ENCODE results near the gene CD300LF. TPM values are rescaled to one million over a fixed set of nuclear protein-coding genes. Genes with fewer than 3 reads are reported as not detected.
A peak's percentile ranks its signal among the peaks of the same experiment; 100 is the strongest.

Gene CD300LF
- total RNA-seq, 3 donors from 2014 or later (not counting 1 experiment from before 2014, with no cell fraction given), result 1.9 to 10.6 (median 8.7) TPM

GRCh38 chr17:74646231-74646630, 66.5 kb downstream of the CD300LF start:
- H3K27ac ChIP-seq (ENCODE audit: low read length), result no peak overlapping the region
- intact Hi-C loops (cut with micrococcal nuclease), result no loop called here
- H3K27me3 ChIP-seq (ENCODE audit: control insufficient read depth, insufficient read depth, low read length), result peaks cover 6% of the 10 kb centered on the region
- peaks cover 12% of the 10 kb centered on the region for H3K4me1 ChIP-seq (ENCODE audit: control insufficient read depth, insufficient read depth, low read length)
- no peak overlapping the region for H3K4me3 ChIP-seq (ENCODE audit: low read length)
- Mint-ChIP-seq H3K36me3 (no peaks in the 10 kb centered on the region), H3K27me3 (ENCODE audit: low read depth in 2 of 2) (peaks cover 42 to 53% of the 10 kb centered on the region in 2 donors), H3K27ac (no peak overlapping the region), H3K4me3 (no peak overlapping the region), H3K4me1 (peaks cover 12 to 17% of the 10 kb centered on the region in 2 donors), H3K9me3 (no peaks in the 10 kb centered on the region)
- 28% methylated on average over 3 of the region's 3 CpGs for WGBS (ENCODE audit: insufficient coverage)
- peak in 1 of 2 donors; percentile 44 for DNase-seq
- H3K36me3 ChIP-seq (ENCODE audit: control insufficient read depth, insufficient read depth, low read length), result no peaks in the 10 kb centered on the region
- H3K9me3 ChIP-seq (ENCODE audit: control insufficient read depth, insufficient read depth, low read length), result no peaks in the 10 kb centered on the region
- ATAC-seq, result peak in 2 of 3 donors; percentile 59 to 73
- peak; percentile 47 for TF ChIP-seq CTCF (IDR thresholded peaks at IDR 0.05)

DNA sequence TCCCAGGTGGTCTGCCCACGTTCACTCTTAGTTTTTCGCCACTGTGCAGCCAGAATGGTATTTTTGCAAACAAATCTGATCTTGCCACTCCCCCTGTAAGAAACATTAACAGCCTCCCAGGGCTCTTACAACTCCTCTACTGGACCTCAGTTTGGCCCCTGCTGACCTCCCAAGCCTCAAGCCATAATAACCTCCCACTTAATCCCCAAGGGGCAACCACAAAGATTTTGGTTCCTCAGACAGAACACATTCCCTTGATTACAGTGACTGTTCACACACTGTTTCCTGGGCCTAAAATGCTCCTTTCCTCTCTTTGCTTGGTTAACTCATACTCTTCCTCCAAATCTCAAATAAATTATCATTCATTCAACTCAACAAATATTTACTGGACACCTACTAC, 67.7 kb downstream of the CD300LF start:
- H3K4me1 ChIP-seq (ENCODE audit: control insufficient read depth, insufficient read depth, low read length), result peaks cover 24% of the 10 kb centered on the region
- Mint-ChIP-seq H3K27ac (no peak overlapping the region), H3K9me3 (no peaks in the 10 kb centered on the region), H3K4me1 (peaks cover 14 to 20% of the 10 kb centered on the region in 2 donors), H3K4me3 (no peak overlapping the region), H3K36me3 (no peaks in the 10 kb centered on the region), H3K27me3 (ENCODE audit: low read depth in 2 of 2) (peaks cover 38 to 48% of the 10 kb centered on the region in 2 donors)
- H3K36me3 ChIP-seq (ENCODE audit: control insufficient read depth, insufficient read depth, low read length), result no peaks in the 10 kb centered on the region
- DNase-seq, result no peak
- TF ChIP-seq CTCF (IDR thresholded peaks at IDR 0.05), result no peak
- no peak overlapping the region for H3K27ac ChIP-seq (ENCODE audit: low read length)
- WGBS (ENCODE audit: insufficient coverage), result 86% methylated on average over 2 of the region's 2 CpGs
- no peaks in the 10 kb centered on the region for H3K9me3 ChIP-seq (ENCODE audit: control insufficient read depth, insufficient read depth, low read length)
- H3K27me3 ChIP-seq (ENCODE audit: control insufficient read depth, insufficient read depth, low read length), result peaks cover 1% of the 10 kb centered on the region
- H3K4me3 ChIP-seq (ENCODE audit: low read length), result no peak overlapping the region
- intact Hi-C loops (cut with micrococcal nuclease), result no loop called here
- no peak for ATAC-seq

- intact Hi-C loops (cut with micrococcal nuclease), result no loop called here
- no peak for TF ChIP-seq CTCF (IDR thresholded peaks at IDR 0.05)
- H3K27me3 Mint-ChIP-seq (ENCODE audit: low read depth in 2 of 2), result peaks cover 34 to 43% of the 10 kb centered on the region in 2 donors
- DNase-seq (no peak), ATAC-seq (no peak)
- Histone ChIP-seq H3K36me3 (ENCODE audit: control insufficient read depth, insufficient read depth, low read length) (no peaks in the 10 kb centered on the region), H3K27ac (ENCODE audit: low read length) (no peak overlapping the region), H3K27me3 (ENCODE audit: control insufficient read depth, insufficient read depth, low read length) (no peaks in the 10 kb centered on the region), H3K4me1 (ENCODE audit: control insufficient read depth, insufficient read depth, low read length) (peaks cover 30% of the 10 kb centered on the region), H3K9me3 (ENCODE audit: control insufficient read depth, insufficient read depth, low read length) (no peaks in the 10 kb centered on the region), H3K4me3 (ENCODE audit: low read length) (no peak overlapping the region)
- WGBS (ENCODE audit: insufficient coverage), result 79% methylated on average over 2 of the region's 2 CpGs
- H3K9me3 Mint-ChIP-seq, result no peaks in the 10 kb centered on the region
- no peak overlapping the region for H3K27ac Mint-ChIP-seq
- H3K36me3 Mint-ChIP-seq, result no peaks in the 10 kb centered on the region
- H3K4me3 Mint-ChIP-seq, result no peak overlapping the region
- H3K4me1 Mint-ChIP-seq, result peaks cover 20 to 26% of the 10 kb centered on the region in 2 donors
Measured at GRCh38 chr17:74644419-74644818, 68.3 kb downstream of the CD300LF start.

Other genes starting within 250 kb of the CD300LF start
- gene CD300A, start 246.3 kb downstream of the CD300LF start, total RNA-seq, result 100 to 1,000 TPM; 287 to 370 (median 295) TPM
- 1 to 10 TPM; 2.0 to 4.9 (median 3.5) TPM for gene CD300LB, start 181.4 kb downstream of the CD300LF start, total RNA-seq
- gene CD300C, start 166.8 kb downstream of the CD300LF start, total RNA-seq, result 1 to 10 TPM; 4.3 to 7.6 (median 6.9) TPM
- gene CD300H, start 145.4 kb downstream of the CD300LF start, total RNA-seq, result 1 to 10 TPM in 1 of 3 donors, under 1 TPM in 1, not detected in 1; 0.90 to 9.3 TPM
- not detected for gene CD300LD, start 120.6 kb downstream of the CD300LF start, total RNA-seq
- 1 to 10 TPM; 6.9 to 10.0 (median 8.9) TPM for gene CD300E, start 89.2 kb downstream of the CD300LF start, total RNA-seq
- gene RAB37, start 24.3 kb upstream of the CD300LF start, total RNA-seq, result 100 to 1,000 TPM; 150 to 184 (median 169) TPM
- gene NHERF1, start 35.7 kb upstream of the CD300LF start, total RNA-seq, result 100 to 1,000 TPM; 323 to 372 (median 362) TPM
- gene NAT9, start 63.4 kb upstream of the CD300LF start, total RNA-seq, result 10 to 100 TPM; 20.0 to 27.2 (median 24.8) TPM
- gene GRIN2C, start 147.0 kb upstream of the CD300LF start, total RNA-seq, result not detected
- gene FDXR, start 160.1 kb upstream of the CD300LF start, total RNA-seq, result 1 to 10 TPM; 4.5 to 9.1 (median 7.8) TPM
- not detected for gene FADS6, start 180.7 kb upstream of the CD300LF start, total RNA-seq
- gene USH1G, start 210.3 kb upstream of the CD300LF start, total RNA-seq, result not detected
- gene OTOP2, start 211.3 kb upstream of the CD300LF start, total RNA-seq, result not detected
- not detected for gene OTOP3, start 223.0 kb upstream of the CD300LF start, total RNA-seq